HEK293 (cell line): ENCODE results near the gene TEX38.

ENCODE experiments used
- CTCF ChIA-PET: fragments of 350-600 bp; formaldehyde crosslinking; extraction: SDS; loops from one replicate; lab custom pipeline; 2021; ENCODE audit warnings: antibody characterized with exemption; lab: Yijun Ruan, JAX
- POLR2A ChIA-PET: fragments of 300-600 bp; formaldehyde crosslinking; extraction: SDS; loops from one replicate; lab custom pipeline; 2020; ENCODE audit warnings: antibody characterized with exemption, inconsistent platforms; lab: Yijun Ruan, JAX
- H3K27ac ChIP-seq: fragments of 200-500 bp; sonication (Bioruptor generic); 2 replicates; pipeline ENCODE4 v1.5.1; 2014; ENCODE audit warnings: low read depth, low read length, control low read depth, inconsistent platforms; ENCODE audit errors: extremely low read depth
- H3K36me3 ChIP-seq, 2 experiments: fragments of 200-500 bp in 1 of 2; sonication (Bioruptor generic) in 1 of 2; 1 replicate in 1 of 2; 2 replicates in 1 of 2; pipeline ENCODE4 v1.5.1; 2014 to 2017; ENCODE audit warnings: inconsistent platforms in 2 of 2, low read length in 2 of 2; ENCODE audit not compliant: control insufficient read depth in 2 of 2, insufficient read depth in 1 of 2
- H3K4me1 ChIP-seq: fragments of 200-500 bp; sonication (Bioruptor generic); 2 replicates; pipeline ENCODE4 v1.5.1; 2014; ENCODE audit warnings: mild to moderate bottlenecking, low read length, inconsistent platforms; ENCODE audit not compliant: control insufficient read depth, insufficient read depth
- H3K4me3 ChIP-seq: 2 replicates; pipeline ENCODE4 v1.5.1; 2011; ENCODE audit warnings: low read depth, mild to moderate bottlenecking, control low read depth, low read length, moderate library complexity
- H3K9me3 ChIP-seq: fragments of 200-500 bp; sonication (Bioruptor generic); 2 replicates; pipeline ENCODE4 v1.5.1; 2014; ENCODE audit warnings: low read depth, low read length, inconsistent platforms; ENCODE audit not compliant: control insufficient read depth, insufficient read depth
- AEBP2 ChIP-seq: fragments of 450-650 bp; formaldehyde crosslinking; IDR thresholded peaks from 2 replicates; pipeline ENCODE4 v1.5.1; 2016; ENCODE audit warnings: missing biosample characterization, missing genetic modification characterization, borderline replicate concordance
- FEZF1 ChIP-seq: fragments of 450-650 bp; formaldehyde crosslinking; IDR thresholded peaks from 2 replicates; pipeline ENCODE4 v1.5.1; 2016; ENCODE audit warnings: missing biosample characterization, missing genetic modification characterization
- GLIS1 ChIP-seq: fragments of 450-650 bp; formaldehyde crosslinking; IDR thresholded peaks from 2 replicates; pipeline ENCODE4 v1.5.1; 2016; ENCODE audit warnings: missing biosample characterization, missing genetic modification characterization
- TSHZ1 ChIP-seq: fragments of 450-650 bp; formaldehyde crosslinking; IDR thresholded peaks from 2 replicates; pipeline ENCODE4 v1.5.1; 2016; ENCODE audit warnings: missing biosample characterization, missing genetic modification characterization, borderline replicate concordance
- ZBTB44 ChIP-seq: fragments of 450-650 bp; IDR thresholded peaks from 2 replicates; pipeline ENCODE4 v1.5.1; 2018; ENCODE audit warnings: missing biosample characterization, mild to moderate bottlenecking, missing genetic modification characterization
- ZBTB6 ChIP-seq: fragments of 450-650 bp; formaldehyde crosslinking; IDR thresholded peaks from 2 replicates; pipeline ENCODE4 v1.5.1; 2017; ENCODE audit warnings: missing biosample characterization, missing genetic modification characterization
- ZNF10 ChIP-seq: fragments of 450-650 bp; formaldehyde crosslinking; IDR thresholded peaks from 2 replicates; pipeline ENCODE4 v1.5.1; 2017; ENCODE audit warnings: missing biosample characterization, missing genetic modification characterization
- ZNF114 ChIP-seq: fragments of 450-650 bp; formaldehyde crosslinking; IDR thresholded peaks from 2 replicates; pipeline ENCODE4 v1.5.0; 2017; ENCODE audit warnings: missing biosample characterization, missing genetic modification characterization
- ZNF184 ChIP-seq: fragments of 450-650 bp; IDR thresholded peaks from 2 replicates; pipeline ENCODE4 v1.5.1; 2018; ENCODE audit warnings: missing biosample characterization, mild to moderate bottlenecking, missing genetic modification characterization
- ZNF416 ChIP-seq: fragments of 450-650 bp; formaldehyde crosslinking; IDR thresholded peaks from 2 replicates; pipeline ENCODE4 v1.5.1; 2016; ENCODE audit warnings: missing biosample characterization, missing genetic modification characterization
- ZNF510 ChIP-seq: fragments of 450-650 bp; formaldehyde crosslinking; IDR thresholded peaks from 2 replicates; pipeline ENCODE4 v1.5.1; 2018; ENCODE audit warnings: mild to moderate bottlenecking, missing genetic modification characterization, missing biosample characterization; ENCODE audit not compliant: insufficient replicate concordance
- ZNF558 ChIP-seq: fragments of 450-650 bp; formaldehyde crosslinking; IDR thresholded peaks from 2 replicates; pipeline ENCODE4 v1.5.1; 2016; ENCODE audit warnings: missing biosample characterization, missing genetic modification characterization
- ZNF596 ChIP-seq: fragments of 450-650 bp; IDR thresholded peaks from 2 replicates; pipeline ENCODE4 v1.5.0; 2018; ENCODE audit warnings: missing biosample characterization, mild to moderate bottlenecking, missing genetic modification characterization, moderate library complexity
- ZNF791 ChIP-seq: fragments of 450-650 bp; formaldehyde crosslinking; IDR thresholded peaks from 2 replicates; pipeline ENCODE4 v1.5.1; 2016; ENCODE audit warnings: missing biosample characterization, missing genetic modification characterization
- ZNF792 ChIP-seq: fragments of 450-650 bp; formaldehyde crosslinking; IDR thresholded peaks from 2 replicates; pipeline ENCODE4 v1.5.1; 2016; ENCODE audit warnings: missing biosample characterization, missing genetic modification characterization
- ZXDB ChIP-seq: fragments of 450-650 bp; formaldehyde crosslinking; IDR thresholded peaks from 2 replicates; pipeline ENCODE4 v1.5.1; 2016; ENCODE audit warnings: missing biosample characterization, missing genetic modification characterization
- TF ChIP-seq, protein P1 (sequence below): fragments of 450-650 bp; formaldehyde crosslinking; IDR thresholded peaks from 2 replicates; pipeline ENCODE4 v1.5.1; 2017; ENCODE audit warnings: missing biosample characterization, mild to moderate bottlenecking, missing genetic modification characterization, moderate library complexity
- TF ChIP-seq, protein P2 (sequence below): fragments of 450-650 bp; formaldehyde crosslinking; IDR thresholded peaks from 2 replicates; pipeline ENCODE4 v1.5.1; 2016; ENCODE audit warnings: missing biosample characterization, missing genetic modification characterization, low read depth
- TF ChIP-seq, protein P3 (sequence below): fragments of 450-650 bp; formaldehyde crosslinking; IDR thresholded peaks from 2 replicates; pipeline ENCODE4 v1.5.1; 2016; ENCODE audit warnings: missing biosample characterization, missing genetic modification characterization

Gene TEX38

DNA sequence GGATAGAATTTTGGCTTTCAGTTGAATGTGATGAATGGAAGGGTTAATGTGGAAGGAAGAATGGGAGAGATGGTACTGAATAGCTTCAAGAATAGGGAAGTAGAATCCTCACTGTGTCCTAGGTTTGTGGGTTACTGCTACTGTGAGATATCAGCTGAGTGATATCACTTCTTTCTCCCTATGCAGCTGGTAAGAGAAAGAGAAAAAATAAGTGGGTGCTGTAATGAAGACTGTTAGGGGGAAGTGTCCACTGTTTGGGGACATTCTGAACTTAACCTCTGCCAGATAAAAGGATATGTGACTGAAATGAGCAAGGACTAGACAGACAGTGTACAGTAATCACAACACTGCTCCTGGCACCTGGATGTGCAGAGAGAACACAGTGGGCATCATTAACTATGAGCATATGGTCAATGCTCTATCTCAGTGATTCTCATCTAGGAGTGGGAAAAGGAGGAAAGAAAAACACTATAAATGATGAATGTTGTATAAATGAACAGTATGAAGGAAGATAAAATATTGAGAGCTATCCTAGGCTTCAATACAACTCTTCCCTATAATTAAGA lies 29.5 kb upstream of the TEX38 start:
- Histone ChIP-seq H3K36me3 (peaks cover 3 to 59% of the 10 kb centered on the region in 2 experiments; a peak in 2 of 3 replicates), H3K9me3 (no peaks in the 10 kb centered on the region), H3K4me3 (no peak overlapping the region), H3K4me1 (peaks cover 5% of the 10 kb centered on the region), H3K27ac (no peak overlapping the region)
- POLR2A ChIA-PET: interaction anchor here (0.5 to 1.3 kb wide), 2 partner anchors 33 to 57 kb away, joined by 3 to 5 read pairs; no protein-coding TSS in a partner anchor
- TF ChIP-seq ZNF510 (tag by site-specific recombination) (no peak), FEZF1 (tag by site-specific recombination) (peak; percentile 31)
- CTCF ChIA-PET: interaction anchor here (1.0 to 1.6 kb wide), 2 partner anchors 82 to 113 kb away, joined by 3 read pairs; no protein-coding TSS in a partner anchor

- POLR2A ChIA-PET: interaction anchor here (0.5 to 1.8 kb wide), 3 partner anchors 35 to 374 kb away, joined by 3 to 7 read pairs (median 3); partner anchors contain the start of gene MKNK1
- Histone ChIP-seq H3K4me3 (no peak overlapping the region), H3K36me3 (peaks cover 3 to 60% of the 10 kb centered on the region in 2 experiments; a peak in 2 of 3 replicates), H3K9me3 (no peaks in the 10 kb centered on the region), H3K27ac (no peak overlapping the region), H3K4me1 (peaks cover 5% of the 10 kb centered on the region)
- CTCF ChIA-PET: interaction anchor here (0.8 kb wide), 1 partner anchor 39 kb away, joined by 3 read pairs; the partner anchor contains the start of gene MKNK1
- TF ChIP-seq TSHZ1 (tag by site-specific recombination) (peak; percentile 97), ZNF596 (tag by site-specific recombination) (peak; percentile 59; the same call in 1 of the 2 replicates), ZNF114 (no peak), ZXDB (peak; percentile 90), ZNF558 (peak; percentile 26; the same call in 1 of the 2 replicates), ZNF792 (tag by site-specific recombination) (peak; percentile 96), AEBP2 (tag by site-specific recombination) (no peak), ZNF10 (tag by site-specific recombination) (peak; percentile 49), ZBTB6 (peak; percentile 41; the same call in 1 of the 2 replicates), GLIS1 (tag by site-specific recombination) (peak; percentile 76), ZNF184 (peak; percentile 58; the same call in 1 of the 2 replicates), ZBTB44 (peak; percentile 99), ZNF791 (tag by site-specific recombination) (no peak), ZNF416 (0 out of 2 replicates have a peak, but pooled peaks have one; percentile 58)
- TF ChIP-seq, protein P1, sequence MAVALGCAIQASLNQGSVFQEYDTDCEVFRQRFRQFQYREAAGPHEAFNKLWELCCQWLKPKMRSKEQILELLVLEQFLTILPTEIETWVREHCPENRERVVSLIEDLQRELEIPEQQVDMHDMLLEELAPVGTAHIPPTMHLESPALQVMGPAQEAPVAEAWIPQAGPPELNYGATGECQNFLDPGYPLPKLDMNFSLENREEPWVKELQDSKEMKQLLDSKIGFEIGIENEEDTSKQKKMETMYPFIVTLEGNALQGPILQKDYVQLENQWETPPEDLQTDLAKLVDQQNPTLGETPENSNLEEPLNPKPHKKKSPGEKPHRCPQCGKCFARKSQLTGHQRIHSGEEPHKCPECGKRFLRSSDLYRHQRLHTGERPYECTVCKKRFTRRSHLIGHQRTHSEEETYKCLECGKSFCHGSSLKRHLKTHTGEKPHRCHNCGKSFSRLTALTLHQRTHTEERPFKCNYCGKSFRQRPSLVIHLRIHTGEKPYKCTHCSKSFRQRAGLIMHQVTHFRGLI (tag by site-specific recombination): peak; percentile 23; the same call in 1 of the 2 replicates
- TF ChIP-seq, protein P2, sequence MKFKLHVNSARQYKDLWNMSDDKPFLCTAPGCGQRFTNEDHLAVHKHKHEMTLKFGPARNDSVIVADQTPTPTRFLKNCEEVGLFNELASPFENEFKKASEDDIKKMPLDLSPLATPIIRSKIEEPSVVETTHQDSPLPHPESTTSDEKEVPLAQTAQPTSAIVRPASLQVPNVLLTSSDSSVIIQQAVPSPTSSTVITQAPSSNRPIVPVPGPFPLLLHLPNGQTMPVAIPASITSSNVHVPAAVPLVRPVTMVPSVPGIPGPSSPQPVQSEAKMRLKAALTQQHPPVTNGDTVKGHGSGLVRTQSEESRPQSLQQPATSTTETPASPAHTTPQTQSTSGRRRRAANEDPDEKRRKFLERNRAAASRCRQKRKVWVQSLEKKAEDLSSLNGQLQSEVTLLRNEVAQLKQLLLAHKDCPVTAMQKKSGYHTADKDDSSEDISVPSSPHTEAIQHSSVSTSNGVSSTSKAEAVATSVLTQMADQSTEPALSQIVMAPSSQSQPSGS (tag by site-specific recombination): no peak
- TF ChIP-seq, protein P3, sequence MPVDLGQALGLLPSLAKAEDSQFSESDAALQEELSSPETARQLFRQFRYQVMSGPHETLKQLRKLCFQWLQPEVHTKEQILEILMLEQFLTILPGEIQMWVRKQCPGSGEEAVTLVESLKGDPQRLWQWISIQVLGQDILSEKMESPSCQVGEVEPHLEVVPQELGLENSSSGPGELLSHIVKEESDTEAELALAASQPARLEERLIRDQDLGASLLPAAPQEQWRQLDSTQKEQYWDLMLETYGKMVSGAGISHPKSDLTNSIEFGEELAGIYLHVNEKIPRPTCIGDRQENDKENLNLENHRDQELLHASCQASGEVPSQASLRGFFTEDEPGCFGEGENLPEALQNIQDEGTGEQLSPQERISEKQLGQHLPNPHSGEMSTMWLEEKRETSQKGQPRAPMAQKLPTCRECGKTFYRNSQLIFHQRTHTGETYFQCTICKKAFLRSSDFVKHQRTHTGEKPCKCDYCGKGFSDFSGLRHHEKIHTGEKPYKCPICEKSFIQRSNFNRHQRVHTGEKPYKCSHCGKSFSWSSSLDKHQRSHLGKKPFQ (tag by site-specific recombination): peak; percentile 72
These were observed 28.3 kb upstream of the TEX38 start for GRCh38 chr1:46643368-46643775.
